GM19395 (cell line): ENCODE results near the gene NSUN5.
"Not testable (repeated sequence)": the region's sequence is repeated elsewhere in the genome, so short reads cannot be mapped to it uniquely, and the experiment has no call there.

Experiments
- ATAC-seq: cut with Tn5 transposase; IDR thresholded peaks from one replicate; pipeline ENCODE4 v1.9.1; 2021; ENCODE audit warnings: mild to moderate bottlenecking, moderate library complexity; ENCODE audit not compliant: unreplicated experiment

Gene NSUN5

GRCh38 chr7:73297706-73298105 lies 10.9 kb downstream of the NSUN5 start:
- ATAC-seq: not testable (repeated sequence)

DNA sequence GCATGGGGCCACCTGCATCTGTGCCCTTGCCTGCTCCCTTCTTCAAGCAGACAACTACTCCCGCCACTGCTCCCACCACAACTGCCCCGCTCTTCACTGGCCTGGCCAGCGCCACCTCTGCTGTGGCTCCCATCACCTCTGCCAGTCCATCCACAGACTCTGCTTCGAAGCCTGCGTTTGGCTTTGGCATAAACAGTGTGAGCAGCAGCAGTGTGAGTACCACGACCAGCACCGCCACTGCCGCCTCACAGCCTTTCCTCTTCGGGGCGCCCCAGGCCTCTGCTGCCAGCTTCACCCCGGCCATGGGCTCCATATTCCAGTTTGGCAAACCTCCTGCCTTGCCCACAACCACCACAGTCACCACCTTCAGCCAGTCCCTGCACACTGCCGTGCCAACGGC lies 11.4 kb downstream of the NSUN5 start:
- not testable (repeated sequence) for ATAC-seq

DNA sequence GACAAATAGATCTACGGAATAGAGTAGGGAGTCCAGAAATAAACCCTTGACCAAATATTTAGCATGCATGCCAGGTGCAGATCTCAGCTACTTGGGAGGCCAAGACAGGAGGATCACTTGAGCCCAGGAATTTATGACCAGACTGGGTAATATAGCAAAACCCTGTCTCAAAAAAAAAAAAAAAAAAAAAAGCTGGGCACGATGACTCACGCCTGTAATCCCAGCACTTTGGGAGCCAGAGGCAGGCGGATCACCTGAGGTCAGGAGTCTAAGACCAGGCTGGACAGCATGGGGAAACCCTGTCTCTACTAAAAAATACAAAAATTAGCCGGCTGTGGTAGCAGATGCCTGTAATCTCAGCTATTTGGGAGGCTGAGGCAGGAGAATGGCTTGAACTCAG lies 31.4 kb downstream of the NSUN5 start:
- not testable (repeated sequence) for ATAC-seq

- ATAC-seq: not testable (repeated sequence)
Measured at GRCh38 chr7:73267813-73268212, 40.8 kb downstream of the NSUN5 start.

- ATAC-seq: peak; percentile 78
Measured at GRCh38 chr7:73266719-73267368, 41.8 kb downstream of the NSUN5 start.

DNA sequence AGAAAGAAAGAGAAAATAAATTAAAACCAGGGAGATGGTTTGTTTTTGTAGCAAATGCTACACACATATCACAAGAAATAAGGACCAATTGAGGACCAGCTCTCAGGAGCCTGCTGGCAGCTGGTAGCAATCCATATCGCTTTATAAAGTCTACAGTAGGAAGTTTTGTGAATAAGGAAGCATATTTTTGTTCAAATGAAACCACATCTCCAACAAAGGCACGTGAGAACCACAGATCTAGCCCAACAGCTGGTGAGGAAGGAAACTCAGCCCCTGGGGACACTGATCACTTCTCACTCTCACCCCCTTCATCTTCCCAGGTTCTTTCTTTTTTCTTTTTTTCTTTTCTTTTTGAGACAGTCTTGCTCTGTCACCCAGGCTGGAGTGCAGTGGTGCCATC lies 46.2 kb downstream of the NSUN5 start:
- ATAC-seq: not testable (repeated sequence)
